Urothelium cell line (cell line): Measurements from ENCODE around the gene GBGT1.
A peak's percentile ranks its signal among the peaks of the same experiment; 100 is the strongest.

Experiments used
- DNase-seq: peaks from one replicate; pipeline ENCODE4 v3.0.0; 2011; ENCODE audit warnings: low spot score, mixed read lengths
- FAIRE-seq: peaks from 2 replicates; lab custom pipeline; 2011; peaks lifted over from hg19 to GRCh38; lab: Jason Lieb, UNC

GBGT1 gene

DNA sequence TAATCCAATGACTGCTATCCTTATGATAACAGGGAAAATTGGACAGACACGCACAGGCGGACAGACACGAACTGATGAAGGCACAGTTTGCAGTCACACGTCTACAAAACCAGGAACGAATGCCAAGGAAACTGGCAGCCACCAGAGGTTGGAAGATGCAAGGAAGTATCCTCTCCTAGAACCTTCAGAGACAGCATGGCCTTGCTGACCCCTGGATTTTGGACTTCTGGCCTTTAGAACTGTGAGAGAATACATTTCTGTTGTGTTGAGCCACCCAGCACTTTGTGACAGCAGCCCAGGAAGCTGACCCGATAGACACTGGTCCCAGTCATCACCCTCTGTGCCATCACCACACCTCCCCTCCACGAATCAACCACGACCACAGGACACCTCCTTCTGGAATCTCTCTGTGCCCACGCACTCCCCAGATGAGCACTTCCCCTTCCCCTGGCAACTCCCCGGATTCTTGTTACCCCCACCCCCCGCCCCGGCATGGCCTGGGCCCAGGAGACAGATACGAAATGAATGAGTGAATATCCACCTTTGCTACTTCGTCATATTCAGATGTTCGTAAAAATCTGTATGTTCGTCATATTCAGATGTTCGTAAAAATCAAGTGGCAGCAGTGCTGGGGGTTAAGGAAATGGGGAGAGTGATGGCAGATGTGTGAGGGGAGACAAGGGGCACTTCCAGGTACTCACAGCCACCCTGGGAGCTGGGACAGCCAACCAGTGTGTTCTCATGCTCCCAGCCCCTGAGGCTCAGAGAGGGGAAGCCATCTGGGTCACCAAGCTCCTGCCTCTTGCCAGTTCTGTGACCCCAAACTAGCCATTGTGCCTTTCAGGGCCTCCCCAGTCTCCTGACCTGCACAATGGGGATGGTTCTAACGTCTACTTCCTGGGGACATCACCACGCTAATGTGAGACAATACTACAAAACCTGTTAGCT is 18.5 kb downstream of the GBGT1 start:
- FAIRE-seq = no peak

DNA sequence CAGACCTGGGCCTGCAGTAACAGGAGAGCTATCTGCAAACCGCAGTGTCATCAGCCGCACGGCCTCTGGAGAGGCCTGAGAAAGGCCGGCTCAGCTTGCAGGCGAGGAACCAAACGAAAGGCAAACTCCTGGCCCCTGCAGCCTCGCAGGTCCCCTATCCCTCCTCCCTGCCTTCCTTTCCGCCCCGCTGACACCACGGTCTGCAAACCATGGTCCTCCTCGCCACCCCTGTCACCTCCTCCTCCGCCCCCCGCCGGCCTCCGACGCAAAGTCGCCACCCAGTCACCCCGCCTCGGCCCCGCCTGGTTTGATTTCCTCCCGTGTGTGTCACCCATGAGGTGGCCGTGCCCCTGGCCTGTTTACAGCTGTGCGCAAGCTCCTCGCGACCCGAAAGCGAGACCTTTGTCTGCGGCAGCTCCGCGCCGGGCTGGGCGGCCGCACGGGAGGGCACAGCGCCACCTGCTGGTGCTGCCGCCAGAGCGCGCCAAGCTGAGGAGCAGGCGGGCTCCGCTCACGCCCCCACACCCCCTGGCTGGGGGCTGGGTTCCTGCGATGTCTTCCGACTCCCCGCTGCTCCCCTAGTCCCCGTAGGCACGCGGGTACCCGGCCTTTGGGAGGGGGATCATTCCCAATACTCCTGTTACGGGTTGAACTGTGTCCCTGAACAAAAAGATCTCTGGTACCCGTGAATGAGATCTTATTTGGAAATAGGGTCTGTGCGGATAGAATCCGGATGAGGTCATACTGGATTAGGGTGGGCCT is 19.4 kb downstream of the GBGT1 start:
- DNase-seq = peak; percentile 84
- peak; percentile 66 for FAIRE-seq

More for the DNA sequence above, 18.5 kb downstream of the GBGT1 start:
- no peak for DNase-seq

DNA sequence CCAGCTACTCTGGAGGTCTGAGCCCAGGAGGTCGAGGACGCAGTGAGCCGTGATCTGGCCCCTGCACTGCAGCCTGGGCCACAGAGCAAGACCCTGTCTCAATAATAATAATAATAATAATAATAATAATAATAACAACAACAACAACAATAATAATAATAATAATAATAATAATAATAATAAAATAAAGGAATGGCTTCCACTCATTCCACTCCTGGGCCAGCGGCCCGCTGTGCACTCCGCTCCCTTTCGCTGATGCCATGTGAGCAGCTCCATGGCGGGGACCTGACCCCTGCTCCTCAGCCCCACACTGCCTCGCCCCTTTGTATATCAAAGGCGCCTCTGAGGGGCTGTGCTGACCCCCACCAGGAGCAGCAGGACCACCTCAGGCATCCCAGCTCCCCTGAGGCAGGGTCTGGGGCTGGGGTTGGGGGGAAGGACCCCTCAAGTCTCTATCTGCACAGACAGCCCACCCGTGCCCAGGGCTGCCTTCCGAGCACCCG is 20.0 kb downstream of the GBGT1 start:
- no peak for DNase-seq
- no peak for FAIRE-seq

DNA sequence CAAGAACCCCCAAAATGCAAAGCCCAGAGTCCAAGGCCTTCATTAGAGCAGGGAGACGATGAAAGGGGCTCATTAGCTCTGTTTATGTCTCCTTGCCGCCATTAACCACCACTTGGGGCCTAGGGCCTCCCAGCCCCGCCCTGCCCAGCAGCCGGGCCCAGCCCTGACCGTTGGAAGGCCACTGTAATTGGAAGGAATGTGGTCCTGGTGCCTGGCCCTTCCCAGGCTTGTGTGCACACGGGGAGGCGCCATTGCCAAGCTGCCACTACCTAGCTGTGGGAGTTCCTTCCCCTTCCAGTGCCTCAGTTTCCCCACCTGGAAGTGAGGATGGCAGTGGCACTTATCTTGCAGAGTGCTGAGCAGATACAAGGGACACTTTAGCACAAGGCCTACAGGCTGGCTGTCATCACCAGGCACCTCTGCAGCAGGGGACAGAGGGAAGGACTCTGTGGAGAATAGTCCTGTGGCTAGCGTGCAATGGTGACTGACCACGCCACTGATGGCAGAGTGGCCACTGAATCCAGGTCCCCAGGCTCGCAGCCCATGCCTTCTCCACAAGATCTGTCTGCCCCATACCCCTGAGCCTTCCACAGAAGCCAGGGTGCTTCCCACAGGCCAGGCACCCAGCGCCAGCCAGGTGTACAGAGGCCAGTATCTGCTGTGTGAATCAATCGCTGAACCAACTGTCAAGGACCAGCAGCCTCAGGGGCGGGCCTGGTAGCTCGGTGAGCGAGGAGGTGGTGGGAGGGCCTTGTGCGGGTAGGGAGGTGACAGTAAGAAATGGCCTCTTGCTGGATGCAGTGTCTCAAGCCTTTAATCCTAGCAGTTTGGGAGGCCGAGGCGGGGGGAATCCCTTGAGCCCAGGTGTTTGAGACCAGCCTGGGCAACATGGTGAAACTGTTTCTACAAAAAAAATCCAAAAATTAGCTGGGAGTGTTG is 20.8 kb downstream of the GBGT1 start:
- no peak for DNase-seq

DNA sequence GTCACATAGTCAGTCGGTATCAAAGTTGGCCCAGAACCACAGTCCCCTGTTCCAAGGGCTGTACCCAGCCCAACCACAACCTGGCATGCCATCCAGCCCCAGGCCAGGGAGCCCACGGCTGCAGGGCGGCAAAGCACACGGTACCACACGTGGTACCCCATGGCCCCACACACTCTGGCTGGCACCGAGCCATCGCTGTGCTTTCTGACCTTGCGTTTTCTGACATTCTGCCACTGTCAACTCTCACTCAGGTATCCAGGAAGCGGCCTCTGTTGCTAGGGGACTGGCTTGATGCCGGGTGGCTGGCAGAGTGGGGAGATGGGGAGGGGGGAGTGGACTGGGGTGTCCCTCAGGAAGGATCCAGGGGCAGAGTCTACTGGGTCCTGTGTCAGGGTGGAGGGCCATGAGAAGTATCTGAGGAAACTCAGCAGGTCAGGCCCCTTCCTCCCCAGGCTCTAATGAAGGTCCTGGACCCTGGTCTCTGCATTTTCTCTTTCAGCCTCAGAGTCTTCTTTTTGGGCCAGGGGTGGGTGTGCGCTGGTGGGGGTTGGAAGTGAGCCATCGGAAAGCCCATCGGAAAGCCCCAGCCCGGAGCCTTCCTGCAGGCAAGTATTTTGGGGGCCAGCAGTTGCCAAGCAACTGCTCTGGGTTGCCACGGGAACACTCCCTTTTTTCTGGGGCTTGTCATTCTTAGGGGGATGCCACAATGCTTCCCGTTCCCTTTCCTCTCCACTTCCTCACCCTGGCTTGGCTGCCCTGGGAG is 21.7 kb downstream of the GBGT1 start:
- no peak for DNase-seq
- FAIRE-seq = no peak

More for the DNA sequence above, 20.8 kb downstream of the GBGT1 start:
- FAIRE-seq = no peak

DNA sequence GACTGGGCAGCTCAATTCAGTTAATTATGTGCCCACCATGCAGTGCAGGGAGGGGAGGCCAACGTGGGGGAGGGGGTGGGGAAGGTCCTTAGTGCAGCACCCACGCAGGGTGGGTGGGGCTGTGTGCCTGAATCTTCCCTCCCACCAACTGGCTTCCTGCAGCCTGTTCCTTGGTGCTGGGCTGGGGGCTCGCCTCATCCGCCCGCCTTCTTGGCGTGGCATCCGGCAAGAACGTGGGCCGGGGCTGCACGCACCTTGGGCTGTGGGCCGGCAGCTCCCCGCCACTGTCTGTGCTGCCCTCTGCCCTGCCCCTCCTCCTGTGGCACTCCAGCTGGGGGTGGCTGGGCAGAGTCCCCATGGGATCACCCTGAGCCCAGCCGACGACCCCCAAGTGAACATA is 23.1 kb downstream of the GBGT1 start:
- FAIRE-seq = no peak

DNA sequence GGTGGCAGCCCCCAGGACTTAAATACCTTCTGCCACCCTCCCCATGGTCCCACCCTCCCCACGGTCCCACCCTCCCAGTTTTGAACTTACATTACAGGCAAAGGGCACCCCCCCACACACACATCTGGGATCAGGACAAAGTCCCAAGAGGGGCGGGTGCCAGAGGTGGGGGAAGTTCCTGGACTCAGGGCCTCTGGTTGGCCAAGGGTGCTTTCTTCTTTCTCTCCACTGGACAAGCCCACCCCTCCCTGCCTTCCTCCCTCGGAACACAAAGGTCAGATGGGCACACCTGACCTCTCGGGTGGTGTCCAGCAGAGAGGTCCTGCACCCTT is 23.6 kb downstream of the GBGT1 start:
- DNase-seq = no peak

More for the DNA sequence above, 23.1 kb downstream of the GBGT1 start:
- DNase-seq = no peak

DNA sequence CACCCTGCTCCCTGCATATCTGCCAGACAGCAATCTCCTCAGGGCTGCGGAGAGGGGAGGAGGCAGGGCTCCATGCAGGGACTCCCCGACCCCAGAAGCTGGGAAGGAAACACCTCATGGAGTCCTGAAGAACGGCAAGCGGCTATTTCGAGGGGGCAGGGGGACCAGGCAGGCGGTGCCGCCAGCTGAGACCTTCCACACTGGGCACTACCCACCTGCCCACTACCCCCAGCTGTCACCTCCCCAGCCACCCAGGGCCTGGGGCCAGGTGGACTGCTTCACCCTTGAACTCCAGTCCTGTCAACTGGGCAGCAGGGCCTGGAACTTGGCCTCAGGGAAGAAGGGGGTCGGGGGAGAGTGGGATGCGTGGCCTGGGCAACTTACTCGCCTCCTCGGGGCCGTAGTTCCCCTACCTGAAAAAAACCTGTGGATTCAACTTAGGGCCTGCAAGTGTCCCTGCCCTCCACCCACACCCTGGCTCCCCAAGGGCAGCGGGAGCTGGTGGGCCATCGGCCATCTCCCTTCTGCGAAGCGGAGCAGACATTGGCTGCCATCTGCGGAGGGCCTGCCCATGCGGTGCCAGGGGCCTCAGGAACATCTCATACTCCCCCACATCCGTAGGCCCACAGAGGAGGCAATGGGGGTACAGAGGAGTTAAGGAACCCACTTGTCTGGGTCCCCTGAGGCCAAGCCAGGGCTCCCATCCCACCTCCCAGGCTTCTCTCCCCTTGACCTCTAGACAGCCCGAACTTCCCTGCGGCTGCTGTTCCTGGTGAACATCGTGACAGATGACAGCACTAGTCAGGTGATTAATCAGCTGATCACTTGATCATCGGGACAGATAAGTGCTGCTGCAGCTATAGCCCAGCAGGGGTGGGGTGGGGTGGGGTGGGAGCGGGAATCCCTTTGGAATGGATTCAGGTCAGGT is 24.2 kb downstream of the GBGT1 start:
- FAIRE-seq = no peak
- no peak for DNase-seq

More for the DNA sequence above, 23.6 kb downstream of the GBGT1 start:
- no peak for FAIRE-seq

DNA sequence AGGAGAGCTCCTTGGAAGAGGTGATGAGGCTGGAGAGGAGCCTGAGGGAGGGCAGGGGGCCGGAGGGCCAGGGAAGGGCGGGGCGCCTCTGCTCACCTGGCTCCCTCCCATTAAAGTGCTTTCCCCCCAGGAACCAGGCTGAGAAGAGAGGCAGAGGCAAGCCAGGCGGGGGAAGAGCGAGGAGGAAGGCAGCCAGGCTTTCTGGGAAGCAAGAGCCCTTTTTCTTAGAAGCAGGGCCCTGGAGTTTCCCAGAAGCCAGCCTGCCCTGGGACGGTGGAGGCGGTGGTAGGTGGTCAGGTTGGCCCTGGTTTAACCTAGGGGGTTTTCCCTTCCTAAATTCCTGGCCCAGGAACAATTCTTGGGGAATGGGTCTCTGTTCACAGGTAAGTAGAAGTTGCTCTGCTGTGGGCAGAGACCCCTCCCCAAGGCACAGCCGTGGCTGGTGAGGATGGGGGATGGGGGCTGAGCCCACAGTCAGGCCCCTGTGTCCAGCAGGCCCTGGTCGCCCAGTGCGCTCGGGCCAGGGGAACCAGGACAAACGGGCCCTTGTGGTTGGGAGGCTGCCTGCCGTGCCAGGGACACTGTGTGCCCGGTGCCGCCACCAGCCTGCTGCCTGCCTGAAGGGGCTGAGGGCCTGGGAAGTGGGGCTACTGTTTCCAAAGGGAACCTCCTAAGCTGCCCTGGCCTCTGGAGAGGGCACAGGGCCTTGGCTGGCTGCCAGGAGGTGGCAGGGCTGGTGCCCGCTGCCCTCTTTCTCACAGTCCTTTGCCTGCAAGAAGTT is 26.1 kb downstream of the GBGT1 start:
- FAIRE-seq (no peak), DNase-seq (no peak)

DNA sequence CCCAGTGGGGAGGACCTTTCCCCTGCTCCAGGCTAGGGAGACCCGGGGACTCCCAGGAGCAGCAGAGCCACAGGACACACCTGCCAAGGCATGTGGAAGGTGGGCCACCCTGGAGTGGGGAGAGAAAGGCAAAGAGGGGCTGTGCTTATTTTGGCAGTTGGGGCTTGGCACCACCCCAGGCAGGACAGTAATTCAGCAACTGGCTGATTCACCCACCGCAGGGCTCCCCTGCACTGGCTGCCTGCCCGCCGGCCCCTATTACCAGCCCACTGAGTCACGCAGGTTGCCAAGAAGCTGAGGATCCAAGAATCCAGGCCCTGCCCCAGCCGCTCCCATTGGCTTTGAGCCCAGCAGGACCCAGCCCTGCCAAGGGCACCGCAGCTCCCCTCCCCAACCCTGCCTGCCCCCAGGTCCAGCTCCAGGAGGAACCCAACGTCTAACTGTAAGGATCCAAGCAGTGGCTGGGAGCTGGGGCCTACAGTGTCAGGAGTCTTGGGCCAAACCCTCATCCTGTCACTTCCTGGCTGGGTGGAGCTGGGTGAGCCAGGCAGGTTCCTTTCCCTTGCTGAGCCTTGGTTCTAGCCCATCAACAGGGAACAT is 28.5 kb downstream of the GBGT1 start:
- FAIRE-seq (peak; percentile 79), DNase-seq (peak; percentile 94)

DNA sequence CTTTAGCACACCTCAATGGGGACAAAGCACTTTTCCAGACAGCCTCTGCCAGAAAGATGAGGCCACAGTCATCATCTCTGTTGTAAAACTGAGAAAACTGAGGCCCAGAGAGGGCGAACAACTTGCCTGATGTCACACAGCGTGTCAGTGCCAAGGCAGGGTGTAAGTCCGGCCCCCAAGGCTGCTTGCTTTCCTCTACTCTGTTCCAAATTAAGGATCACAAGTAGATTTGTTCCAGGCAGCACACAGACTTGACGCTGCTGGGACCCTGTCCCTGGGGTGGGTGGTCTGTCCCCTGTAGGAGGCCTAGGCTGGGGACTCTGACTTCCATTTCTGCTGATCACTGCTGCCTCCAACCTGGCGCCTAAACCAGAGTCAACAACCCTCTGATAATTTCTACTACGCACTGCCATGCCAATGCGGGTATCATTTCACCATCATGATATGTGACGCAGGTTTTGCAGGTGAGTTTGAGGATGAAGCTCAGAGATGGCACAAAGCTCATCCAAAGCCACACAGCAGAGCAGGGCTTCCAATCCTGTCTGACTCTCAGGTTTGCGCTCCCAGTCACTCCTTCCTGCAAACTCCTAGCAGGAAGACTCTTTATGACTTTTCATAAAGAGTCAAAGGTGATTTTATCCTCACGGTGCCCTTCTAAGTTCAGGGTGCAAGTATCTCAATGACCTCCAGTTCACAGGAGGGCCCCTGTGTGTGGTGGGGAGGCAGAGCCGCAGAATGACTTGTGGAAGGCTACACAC is 29.1 kb downstream of the GBGT1 start:
- DNase-seq = no peak
- FAIRE-seq = no peak

DNA sequence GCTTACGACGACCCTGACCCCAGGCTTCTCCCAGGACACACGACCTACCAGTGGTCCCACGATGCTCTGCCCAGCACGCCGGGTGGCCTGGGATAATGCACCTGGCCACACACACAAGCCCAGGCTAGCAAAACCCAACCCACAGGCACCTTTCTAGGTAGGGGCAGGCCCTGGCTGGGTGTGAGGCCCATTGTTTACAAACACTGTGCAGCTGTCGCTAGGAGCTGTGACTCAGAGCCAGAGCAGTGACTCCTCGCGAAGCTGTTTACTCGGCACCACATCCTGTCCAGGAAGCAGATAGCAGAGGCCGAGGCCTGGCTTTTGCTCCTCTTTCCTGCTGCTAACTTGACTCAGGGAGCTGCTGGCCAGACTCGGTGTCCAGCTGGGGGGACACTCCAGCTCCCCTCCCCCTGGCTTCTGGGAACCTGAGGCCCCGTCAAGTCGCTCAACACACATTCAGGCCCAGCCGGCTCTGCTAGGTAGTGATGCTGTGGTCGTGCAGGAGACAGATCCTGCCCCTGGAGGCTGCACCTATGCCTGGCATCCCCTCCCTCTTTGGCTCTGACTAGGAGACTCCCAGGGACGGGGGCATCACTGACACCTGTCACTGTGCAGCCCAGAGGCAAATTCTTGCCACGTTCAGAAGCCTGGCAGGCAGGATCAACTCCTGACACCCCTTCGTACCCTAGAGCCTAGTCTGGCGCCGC is 29.9 kb downstream of the GBGT1 start:
- peak; percentile 79 for FAIRE-seq
- peak; percentile 96 for DNase-seq

DNA sequence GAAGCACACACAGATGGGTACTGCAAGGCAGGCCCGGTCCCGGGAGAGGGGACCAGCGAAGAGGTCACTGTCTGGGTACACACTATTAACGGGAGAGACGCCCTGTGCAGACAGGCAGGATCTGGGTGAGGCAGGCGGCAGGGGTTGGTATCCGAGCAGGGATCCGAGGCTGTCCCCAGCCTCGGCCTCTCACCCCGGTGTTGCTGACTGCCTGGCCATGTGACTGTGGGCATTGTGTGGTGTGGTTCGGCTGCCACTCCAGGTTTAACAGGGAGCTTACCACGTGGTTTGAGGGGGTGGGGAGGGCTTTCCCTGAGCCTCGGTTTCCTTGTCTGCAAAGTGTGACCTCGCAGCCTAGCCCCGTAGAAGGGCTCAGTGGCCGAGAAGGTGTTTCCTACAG is 31.5 kb downstream of the GBGT1 start:
- FAIRE-seq = no peak

DNA sequence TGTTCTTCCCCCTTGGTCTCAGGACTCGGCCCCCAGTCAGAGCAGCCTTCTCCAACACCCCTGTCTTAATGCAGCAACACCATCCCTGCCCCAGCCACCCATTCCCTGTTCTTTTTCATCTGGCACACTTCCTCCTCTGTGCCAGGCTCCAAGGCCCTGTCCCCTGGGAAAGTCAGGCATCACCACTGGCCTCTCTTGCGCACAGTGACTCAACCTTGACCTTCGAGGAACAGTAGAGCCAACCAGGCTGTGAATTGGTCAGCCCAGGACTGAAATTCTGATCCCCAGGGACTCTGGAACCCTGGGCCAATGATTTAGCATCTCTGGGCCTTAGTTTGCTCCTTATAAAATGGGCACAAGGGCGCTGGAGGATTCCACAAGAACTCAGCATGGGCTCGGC is 32.2 kb downstream of the GBGT1 start:
- DNase-seq = no peak
- no peak for FAIRE-seq

More for the DNA sequence above, 31.5 kb downstream of the GBGT1 start:
- no peak for DNase-seq

DNA sequence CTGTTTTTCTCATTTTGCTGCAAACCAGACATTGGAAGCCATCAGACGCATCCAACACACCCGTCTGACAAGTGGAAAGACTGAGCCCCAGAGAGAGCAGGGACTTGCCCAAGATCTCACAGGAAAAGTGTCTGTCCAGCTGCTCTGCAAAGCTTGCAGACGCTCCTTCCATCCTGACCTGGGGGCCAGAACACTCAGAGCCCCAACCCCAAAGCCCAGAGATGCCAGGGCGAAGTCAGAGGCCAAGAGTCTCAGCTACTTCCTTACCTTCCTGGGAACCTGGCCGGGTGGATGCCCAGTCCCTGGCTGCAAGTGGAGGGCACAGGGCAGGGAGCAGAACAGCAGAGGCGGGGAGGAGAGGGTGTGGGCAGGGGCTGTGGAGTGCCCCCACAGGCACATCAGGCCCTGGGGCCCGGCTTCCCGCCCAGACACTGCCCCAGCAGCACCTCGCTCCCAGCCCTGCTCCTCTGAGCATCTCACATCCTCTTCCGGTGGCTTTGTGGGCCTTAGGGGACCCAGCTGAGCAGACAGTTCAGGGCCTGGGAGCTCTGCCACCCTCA is 32.9 kb downstream of the GBGT1 start:
- FAIRE-seq = no peak
- DNase-seq = no peak
